ENCODE data around the gene ERBB4. TPM values are rescaled to one million over a fixed set of nuclear protein-coding genes. Genes with fewer than 3 reads are reported as not detected.

ERBB4 gene
- total RNA-seq, 1 donor from 2014 or later = 2.2 TPM

- TF ChIP-seq CTCF (conservative IDR thresholded peaks at IDR 0.05; ENCODE audit: low read depth, low read length) = no peak
- DNase-seq (ENCODE audit: low read depth) = no peak
- no peak overlapping the region for H3K4me3 ChIP-seq (ENCODE audit: low read depth, low read length)
These were observed 314.9 kb downstream of the ERBB4 start for GRCh38 chr2:212223696-212224095.

GRCh38 chr2:212213191-212213590, 325.4 kb downstream of the ERBB4 start:
- no peak overlapping the region for H3K4me3 ChIP-seq (ENCODE audit: low read depth, low read length)
- no peak for TF ChIP-seq CTCF (conservative IDR thresholded peaks at IDR 0.05; ENCODE audit: low read depth, low read length)
- no peak for DNase-seq (ENCODE audit: low read depth)

GRCh38 chr2:212208467-212208866, 330.1 kb downstream of the ERBB4 start:
- no peak for DNase-seq (ENCODE audit: low read depth)
- TF ChIP-seq CTCF (conservative IDR thresholded peaks at IDR 0.05; ENCODE audit: low read depth, low read length) = no peak
- H3K4me3 ChIP-seq (ENCODE audit: low read depth, low read length) = no peak overlapping the region

- DNase-seq (ENCODE audit: low read depth) = no peak
- H3K4me3 ChIP-seq (ENCODE audit: low read depth, low read length) = no peak overlapping the region
- TF ChIP-seq CTCF (conservative IDR thresholded peaks at IDR 0.05; ENCODE audit: low read depth, low read length) = no peak
These were observed 340.8 kb downstream of the ERBB4 start for GRCh38 chr2:212197776-212198175.

- TF ChIP-seq CTCF (conservative IDR thresholded peaks at IDR 0.05; ENCODE audit: low read depth, low read length) = no peak
- no peak for DNase-seq (ENCODE audit: low read depth)
- no peak overlapping the region for H3K4me3 ChIP-seq (ENCODE audit: low read depth, low read length)
These were observed 343.0 kb downstream of the ERBB4 start for GRCh38 chr2:212195626-212196025.

- no peak for TF ChIP-seq CTCF (conservative IDR thresholded peaks at IDR 0.05; ENCODE audit: low read depth, low read length)
- DNase-seq (ENCODE audit: low read depth) = no peak
- no peak overlapping the region for H3K4me3 ChIP-seq (ENCODE audit: low read depth, low read length)
These were observed 344.2 kb downstream of the ERBB4 start for GRCh38 chr2:212194396-212194795.

- TF ChIP-seq CTCF (conservative IDR thresholded peaks at IDR 0.05; ENCODE audit: low read depth, low read length) = no peak
- H3K4me3 ChIP-seq (ENCODE audit: low read depth, low read length) = no peak overlapping the region
- DNase-seq (ENCODE audit: low read depth) = no peak
These were observed 344.8 kb downstream of the ERBB4 start for GRCh38 chr2:212193803-212194202.
